ENCODE data around the gene SYNPR.

Gene SYNPR

DNA sequence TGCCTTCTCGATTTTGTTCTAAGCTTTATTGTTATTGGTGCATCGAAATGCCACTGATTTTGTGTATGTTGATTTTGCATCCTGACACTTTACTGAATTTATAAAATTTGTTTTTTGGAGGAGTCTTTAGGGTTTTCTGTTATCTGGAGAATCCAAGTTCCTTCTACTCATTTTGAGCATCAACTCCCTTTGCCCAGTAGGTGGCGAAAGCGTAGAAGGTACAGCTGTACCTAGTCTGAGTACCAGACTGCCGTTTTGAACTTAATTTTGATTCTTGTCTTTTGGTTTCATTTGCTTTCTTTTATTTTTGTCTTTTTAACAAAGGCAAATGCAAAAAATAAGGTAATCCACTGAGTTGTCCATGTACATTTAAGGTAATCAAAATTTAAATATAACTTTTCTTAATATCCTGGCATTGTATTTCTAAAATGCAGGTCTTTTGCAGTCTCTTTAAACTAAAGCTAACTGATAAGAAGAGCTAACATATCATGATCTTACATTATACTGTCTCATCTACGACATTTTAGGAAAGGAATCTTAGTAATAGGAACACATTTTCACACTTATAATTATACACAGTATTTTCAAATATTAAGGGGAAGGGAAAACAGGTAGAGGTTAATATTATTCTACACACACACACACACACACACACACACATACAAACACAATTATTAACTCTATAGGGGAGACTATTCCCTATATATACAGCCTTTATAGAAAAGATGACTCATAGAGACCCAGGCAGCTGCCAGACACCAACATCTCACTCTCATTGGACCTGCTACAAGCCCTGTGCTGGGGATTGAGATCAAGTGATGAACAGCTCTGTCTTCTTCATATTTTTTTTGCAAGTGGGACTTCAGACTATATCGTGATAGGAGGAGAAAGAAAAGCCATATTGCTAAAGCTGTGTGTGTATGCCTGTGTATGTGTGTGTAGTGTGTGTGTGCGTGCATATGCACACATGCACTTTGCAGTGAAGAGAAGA lies 71.8 kb downstream of the SYNPR start:
- Histone ChIP-seq H3K4me2 (ENCODE audit: low read length) (no peak overlapping the region), H4K5ac (ENCODE audit: low read length) (no peak overlapping the region), H3K56ac (ENCODE audit: low read length) (no peak overlapping the region), H3K4ac (ENCODE audit: low read depth, low read length) (no peak overlapping the region), H3K4me3 (ENCODE audit: low read length) (no peak overlapping the region), H2AK5ac (ENCODE audit: low read length) (no peak overlapping the region), H3K27me3 (ENCODE audit: insufficient read depth, low read length, poor library complexity) (no peaks in the 10 kb centered on the region), H3K23ac (ENCODE audit: low read length) (no peak overlapping the region), H2BK5ac (ENCODE audit: low read length) (no peak overlapping the region), H3K9ac (ENCODE audit: low read length) (no peak overlapping the region), H2BK120ac (ENCODE audit: low read depth, low read length) (no peak overlapping the region), H3K79me2 (ENCODE audit: control insufficient read depth, insufficient read depth, low read length) (no peaks in the 10 kb centered on the region), H3K4me1 (ENCODE audit: control insufficient read depth, low read depth, low read length) (peaks cover 3% of the 10 kb centered on the region), H3K18ac (ENCODE audit: low read length) (no peak overlapping the region), H3K27ac (ENCODE audit: low read depth, low read length) (no peak overlapping the region), H4K8ac (ENCODE audit: low read depth, low read length) (no peak overlapping the region), H3K36me3 (ENCODE audit: control insufficient read depth, insufficient read depth, low read length) (no peaks in the 10 kb centered on the region), H2BK15ac (replicated peaks; ENCODE audit: low read depth) (no peak overlapping the region), H3K79me1 (ENCODE audit: low read length) (no peaks in the 10 kb centered on the region)
- WGBS (ENCODE audit: extremely low coverage, insufficient coverage, low lambda C conversion rate), result no CpG with 5 or more reads among the region's 8 CpGs
- DNase-seq, result peak; percentile 68

DNA sequence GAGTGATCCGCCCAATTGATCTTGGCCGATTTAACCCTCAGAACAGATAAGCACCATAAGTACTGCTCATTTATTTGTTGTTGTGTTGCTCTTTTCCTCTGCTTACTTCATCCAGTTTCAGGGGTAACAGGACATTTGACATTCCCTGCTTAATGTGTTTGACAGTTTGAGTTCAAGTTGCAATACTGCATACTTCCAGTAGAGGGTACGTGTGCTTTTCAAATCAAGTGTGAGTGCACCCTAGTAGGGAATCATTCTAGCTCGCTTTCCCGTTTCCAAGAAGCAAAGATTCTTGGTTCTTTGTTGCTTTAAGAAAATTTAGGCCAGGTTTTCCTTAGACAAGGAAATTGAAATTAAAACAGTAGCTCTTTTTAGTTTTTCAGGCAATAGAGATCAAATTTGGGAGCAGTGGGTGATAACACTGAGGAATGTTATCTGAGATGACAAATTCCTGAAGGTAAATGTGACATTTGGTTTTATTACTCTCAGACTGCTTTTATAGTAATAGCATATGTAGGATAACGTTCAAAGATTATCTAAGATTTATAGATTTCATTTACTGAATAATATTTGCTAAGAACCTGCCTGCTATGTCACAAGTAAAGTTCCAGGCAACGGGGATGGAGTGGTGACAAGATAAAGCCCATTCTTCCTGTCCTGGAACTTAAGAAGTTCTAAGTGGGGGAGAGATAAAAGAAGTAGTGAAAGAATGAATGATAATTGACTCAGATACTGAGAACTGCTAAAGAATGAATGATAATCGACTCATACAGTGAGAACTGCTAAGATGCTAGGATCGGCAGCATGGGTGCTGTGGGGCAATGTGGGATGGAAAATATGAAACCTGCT lies 73.3 kb downstream of the SYNPR start:
- Histone ChIP-seq H3K4me3 (ENCODE audit: low read length) (no peak overlapping the region), H4K8ac (ENCODE audit: low read depth, low read length) (no peak overlapping the region), H3K56ac (ENCODE audit: low read length) (no peak overlapping the region), H2BK5ac (ENCODE audit: low read length) (no peak overlapping the region), H3K23ac (ENCODE audit: low read length) (no peak overlapping the region), H3K18ac (ENCODE audit: low read length) (no peak overlapping the region), H2BK15ac (replicated peaks; ENCODE audit: low read depth) (no peak overlapping the region), H3K9ac (ENCODE audit: low read length) (no peak overlapping the region), H3K27me3 (ENCODE audit: insufficient read depth, low read length, poor library complexity) (no peaks in the 10 kb centered on the region), H2BK120ac (ENCODE audit: low read depth, low read length) (no peak overlapping the region), H3K79me2 (ENCODE audit: control insufficient read depth, insufficient read depth, low read length) (no peaks in the 10 kb centered on the region), H3K36me3 (ENCODE audit: control insufficient read depth, insufficient read depth, low read length) (no peaks in the 10 kb centered on the region), H2AK5ac (ENCODE audit: low read length) (no peak overlapping the region), H3K79me1 (ENCODE audit: low read length) (no peaks in the 10 kb centered on the region), H3K4me2 (ENCODE audit: low read length) (no peak overlapping the region), H3K27ac (ENCODE audit: low read depth, low read length) (no peak overlapping the region), H3K4ac (ENCODE audit: low read depth, low read length) (no peak overlapping the region), H4K5ac (ENCODE audit: low read length) (no peak overlapping the region), H3K4me1 (ENCODE audit: control insufficient read depth, low read depth, low read length) (no peaks in the 10 kb centered on the region)
- peak; percentile 82 for DNase-seq
- WGBS (ENCODE audit: extremely low coverage, insufficient coverage, low lambda C conversion rate), result no CpG with 5 or more reads among the region's 9 CpGs

DNA sequence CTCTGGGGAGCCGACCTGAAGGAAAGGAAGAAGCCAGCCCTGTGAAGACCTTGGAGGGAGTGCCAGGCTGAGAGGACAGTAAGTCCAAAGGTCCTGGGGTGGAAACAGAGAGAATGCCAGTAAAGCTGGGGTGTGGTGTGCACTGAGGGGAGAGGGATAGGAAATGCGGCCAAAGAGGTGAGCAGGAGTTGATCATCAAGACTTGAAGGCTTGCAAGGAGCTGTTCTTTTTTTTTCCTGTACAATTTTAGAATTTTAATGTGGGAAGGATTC lies 73.8 kb downstream of the SYNPR start:
- Histone ChIP-seq H3K4me3 (ENCODE audit: low read length) (no peak overlapping the region), H4K5ac (ENCODE audit: low read length) (no peak overlapping the region), H2AK5ac (ENCODE audit: low read length) (no peak overlapping the region), H2BK15ac (replicated peaks; ENCODE audit: low read depth) (no peak overlapping the region), H3K79me1 (ENCODE audit: low read length) (no peaks in the 10 kb centered on the region), H3K27me3 (ENCODE audit: insufficient read depth, low read length, poor library complexity) (no peaks in the 10 kb centered on the region), H3K4ac (ENCODE audit: low read depth, low read length) (no peak overlapping the region), H3K23ac (ENCODE audit: low read length) (no peak overlapping the region), H3K9ac (ENCODE audit: low read length) (no peak overlapping the region), H3K56ac (ENCODE audit: low read length) (no peak overlapping the region), H4K8ac (ENCODE audit: low read depth, low read length) (no peak overlapping the region), H2BK120ac (ENCODE audit: low read depth, low read length) (no peak overlapping the region), H3K36me3 (ENCODE audit: control insufficient read depth, insufficient read depth, low read length) (no peaks in the 10 kb centered on the region), H3K4me2 (ENCODE audit: low read length) (no peak overlapping the region), H3K27ac (ENCODE audit: low read depth, low read length) (peak overlapping the region; percentile 38), H3K79me2 (ENCODE audit: control insufficient read depth, insufficient read depth, low read length) (no peaks in the 10 kb centered on the region), H3K4me1 (ENCODE audit: control insufficient read depth, low read depth, low read length) (no peaks in the 10 kb centered on the region), H3K18ac (ENCODE audit: low read length) (no peak overlapping the region), H2BK5ac (ENCODE audit: low read length) (no peak overlapping the region)
- no CpG with 5 or more reads among the region's 2 CpGs for WGBS (ENCODE audit: extremely low coverage, insufficient coverage, low lambda C conversion rate)
- no peak for DNase-seq

DNA sequence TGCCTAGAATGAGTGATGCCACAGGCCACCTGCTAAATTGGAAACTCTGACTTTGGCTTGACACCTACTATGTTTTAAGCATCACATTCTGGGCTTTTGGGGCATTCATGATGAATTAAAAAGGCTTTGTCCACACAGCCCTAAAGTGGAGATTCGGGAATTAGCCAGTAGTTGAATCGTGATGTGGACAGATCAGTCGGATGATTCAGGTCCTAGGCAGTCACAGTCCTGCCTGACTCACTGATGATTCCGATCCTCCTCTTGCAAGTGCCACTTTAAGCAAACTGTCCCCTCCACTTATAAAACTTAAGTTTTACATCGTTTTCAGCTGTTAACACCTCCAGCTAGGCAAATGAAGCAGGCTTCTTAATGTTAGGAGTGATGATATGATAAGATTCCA lies 75.3 kb downstream of the SYNPR start:
- H3K4me3 ChIP-seq (ENCODE audit: low read length), result no peak overlapping the region
- no peak overlapping the region for H2BK5ac ChIP-seq (ENCODE audit: low read length)
- no peak overlapping the region for H3K23ac ChIP-seq (ENCODE audit: low read length)
- H3K18ac ChIP-seq (ENCODE audit: low read length), result no peak overlapping the region
- no peak overlapping the region for H4K8ac ChIP-seq (ENCODE audit: low read depth, low read length)
- H2AK5ac ChIP-seq (ENCODE audit: low read length), result no peak overlapping the region
- H3K79me2 ChIP-seq (ENCODE audit: control insufficient read depth, insufficient read depth, low read length), result no peaks in the 10 kb centered on the region
- H2BK15ac ChIP-seq (replicated peaks; ENCODE audit: low read depth), result no peak overlapping the region
- H3K79me1 ChIP-seq (ENCODE audit: low read length), result no peaks in the 10 kb centered on the region
- WGBS (ENCODE audit: extremely low coverage, insufficient coverage, low lambda C conversion rate), result no CpG with 5 or more reads among the region's 5 CpGs
- no peak overlapping the region for H3K4ac ChIP-seq (ENCODE audit: low read depth, low read length)
- H2BK120ac ChIP-seq (ENCODE audit: low read depth, low read length), result no peak overlapping the region
- no peaks in the 10 kb centered on the region for H3K4me1 ChIP-seq (ENCODE audit: control insufficient read depth, low read depth, low read length)
- no peaks in the 10 kb centered on the region for H3K36me3 ChIP-seq (ENCODE audit: control insufficient read depth, insufficient read depth, low read length)
- no peak overlapping the region for H3K9ac ChIP-seq (ENCODE audit: low read length)
- no peak overlapping the region for H3K56ac ChIP-seq (ENCODE audit: low read length)
- H3K27ac ChIP-seq (ENCODE audit: low read depth, low read length), result no peak overlapping the region
- no peak overlapping the region for H3K4me2 ChIP-seq (ENCODE audit: low read length)
- no peak for DNase-seq
- no peak overlapping the region for H4K5ac ChIP-seq (ENCODE audit: low read length)
- H3K27me3 ChIP-seq (ENCODE audit: insufficient read depth, low read length, poor library complexity), result no peaks in the 10 kb centered on the region

DNA sequence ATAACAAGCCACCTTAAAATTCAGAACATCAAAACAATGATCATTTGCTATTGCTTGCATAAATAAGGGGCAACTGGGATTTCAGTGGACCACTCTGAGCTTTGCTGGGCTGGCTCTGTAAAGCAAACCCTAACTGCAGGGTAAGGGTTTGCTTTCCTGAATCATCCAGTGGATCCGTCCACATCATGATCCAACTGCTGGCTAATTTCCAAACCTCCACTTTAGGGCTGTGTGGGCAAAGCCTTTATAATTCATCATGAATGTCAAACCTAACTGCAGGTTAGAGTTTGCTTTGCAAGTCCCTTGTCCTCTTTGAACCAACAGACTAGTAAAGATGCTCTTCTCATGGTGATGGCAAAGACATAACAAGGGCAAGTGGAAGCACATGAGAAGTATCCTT lies 76.1 kb downstream of the SYNPR start:
- Histone ChIP-seq H3K27ac (ENCODE audit: low read depth, low read length) (no peak overlapping the region), H2BK15ac (replicated peaks; ENCODE audit: low read depth) (no peak overlapping the region), H3K36me3 (ENCODE audit: control insufficient read depth, insufficient read depth, low read length) (no peaks in the 10 kb centered on the region), H3K56ac (ENCODE audit: low read length) (no peak overlapping the region), H3K79me2 (ENCODE audit: control insufficient read depth, insufficient read depth, low read length) (no peaks in the 10 kb centered on the region), H3K79me1 (ENCODE audit: low read length) (no peaks in the 10 kb centered on the region), H3K27me3 (ENCODE audit: insufficient read depth, low read length, poor library complexity) (no peaks in the 10 kb centered on the region), H3K18ac (ENCODE audit: low read length) (no peak overlapping the region), H3K4me1 (ENCODE audit: control insufficient read depth, low read depth, low read length) (no peaks in the 10 kb centered on the region), H2AK5ac (ENCODE audit: low read length) (no peak overlapping the region), H3K4ac (ENCODE audit: low read depth, low read length) (no peak overlapping the region), H4K8ac (ENCODE audit: low read depth, low read length) (no peak overlapping the region), H4K5ac (ENCODE audit: low read length) (no peak overlapping the region), H3K23ac (ENCODE audit: low read length) (no peak overlapping the region), H2BK120ac (ENCODE audit: low read depth, low read length) (no peak overlapping the region), H3K9ac (ENCODE audit: low read length) (no peak overlapping the region), H2BK5ac (ENCODE audit: low read length) (no peak overlapping the region), H3K4me2 (ENCODE audit: low read length) (no peak overlapping the region), H3K4me3 (ENCODE audit: low read length) (no peak overlapping the region)
- no CpG with 5 or more reads among the region's 1 CpG for WGBS (ENCODE audit: extremely low coverage, insufficient coverage, low lambda C conversion rate)
- DNase-seq, result no peak
